ENCODE measurements around the gene MAOA.

DNA sequence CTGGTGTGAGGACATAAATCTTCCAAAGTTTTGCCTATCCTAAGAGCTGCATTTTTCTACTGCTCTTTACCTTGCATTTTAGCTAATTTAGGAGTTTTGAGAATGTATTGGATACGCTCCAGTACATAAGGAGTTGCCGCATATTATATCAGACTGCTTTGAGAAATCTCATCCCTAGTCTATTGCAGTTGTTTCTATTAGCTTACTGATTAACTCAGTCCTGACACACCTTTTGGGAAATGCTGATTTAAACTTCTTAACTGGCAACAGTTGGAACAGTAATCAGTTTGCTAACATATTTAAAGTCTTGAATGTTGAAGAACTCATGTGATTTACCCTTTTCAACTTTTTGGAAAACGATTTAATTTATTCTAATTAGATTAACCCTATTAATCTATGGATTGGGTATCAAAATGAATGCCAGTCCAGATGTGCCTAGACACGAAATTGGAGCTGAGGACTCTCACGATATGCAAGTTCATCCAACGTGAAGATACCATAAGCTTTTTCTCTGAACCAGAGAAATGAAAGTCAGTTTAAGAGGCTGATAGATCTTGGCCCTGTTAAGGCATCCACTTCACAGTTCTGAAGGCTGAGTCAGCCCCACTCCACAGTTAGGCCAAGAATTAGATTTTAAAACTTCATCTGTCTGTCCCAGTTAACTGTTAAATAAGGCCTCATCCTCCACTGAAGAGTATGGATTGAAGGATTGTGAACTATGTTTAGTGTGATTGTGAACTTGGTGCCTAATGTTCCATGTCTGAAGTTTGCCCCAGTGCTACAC is 90.0 kb downstream of the MAOA start:
- TF ChIP-seq, protein P1, sequence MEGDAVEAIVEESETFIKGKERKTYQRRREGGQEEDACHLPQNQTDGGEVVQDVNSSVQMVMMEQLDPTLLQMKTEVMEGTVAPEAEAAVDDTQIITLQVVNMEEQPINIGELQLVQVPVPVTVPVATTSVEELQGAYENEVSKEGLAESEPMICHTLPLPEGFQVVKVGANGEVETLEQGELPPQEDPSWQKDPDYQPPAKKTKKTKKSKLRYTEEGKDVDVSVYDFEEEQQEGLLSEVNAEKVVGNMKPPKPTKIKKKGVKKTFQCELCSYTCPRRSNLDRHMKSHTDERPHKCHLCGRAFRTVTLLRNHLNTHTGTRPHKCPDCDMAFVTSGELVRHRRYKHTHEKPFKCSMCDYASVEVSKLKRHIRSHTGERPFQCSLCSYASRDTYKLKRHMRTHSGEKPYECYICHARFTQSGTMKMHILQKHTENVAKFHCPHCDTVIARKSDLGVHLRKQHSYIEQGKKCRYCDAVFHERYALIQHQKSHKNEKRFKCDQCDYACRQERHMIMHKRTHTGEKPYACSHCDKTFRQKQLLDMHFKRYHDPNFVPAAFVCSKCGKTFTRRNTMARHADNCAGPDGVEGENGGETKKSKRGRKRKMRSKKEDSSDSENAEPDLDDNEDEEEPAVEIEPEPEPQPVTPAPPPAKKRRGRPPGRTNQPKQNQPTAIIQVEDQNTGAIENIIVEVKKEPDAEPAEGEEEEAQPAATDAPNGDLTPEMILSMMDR (IDR thresholded peaks at IDR 0.05; ENCODE audit: poor library complexity), result no peak
- TF ChIP-seq EZH2phosphoT487 (IDR thresholded peaks at IDR 0.05; ENCODE audit: low read depth, severe bottlenecking, unreplicated experiment), result no peak
